Measurements from ENCODE around the gene RANBP3L. TPM values are rescaled to one million over a fixed set of nuclear protein-coding genes. Genes with fewer than 3 reads are reported as not detected.

Gene RANBP3L
- polyA plus RNA-seq, 1 of the 3 experiments (the other 2 are of a cell fraction): not detected

GRCh38 chr5:36246036-36246800 is 55.5 kb downstream of the RANBP3L start:
- no peak for TF ChIP-seq SMC3 (IDR thresholded peaks at IDR 0.05; ENCODE audit: low read depth, low read length)
- no peak for TF ChIP-seq NRF1 (IDR thresholded peaks at IDR 0.05; ENCODE audit: low read depth, low read length)
- no peak for TF ChIP-seq EP300 (IDR thresholded peaks at IDR 0.05; ENCODE audit: borderline replicate concordance in 1 of 2, low read depth in 1 of 2, low read length in 1 of 2)
- no peak for TF ChIP-seq USF1 (IDR thresholded peaks at IDR 0.05; ENCODE audit: borderline replicate concordance, low read depth)
- TF ChIP-seq ZBTB33 (IDR thresholded peaks at IDR 0.05; ENCODE audit: borderline replicate concordance, low read depth): no peak
- H3K36me3 ChIP-seq (replicated peaks in 1 of 2; ENCODE audit: control insufficient read depth in 1 of 2, insufficient read depth in 2 of 2, low read length in 1 of 2): no peaks in the 10 kb centered on the region
- POLR2A ChIA-PET: interaction anchor here (0.7 kb wide), 1 partner anchor 22 kb away, joined by 3 read pairs; no protein-coding TSS in a partner anchor
- H3K4me2 ChIP-seq: no peak overlapping the region
- H3K79me2 ChIP-seq (ENCODE audit: insufficient read depth): no peaks in the 10 kb centered on the region
- 83% methylated on average over 8 of the region's 10 CpGs for whole genome bisulfite sequencing (ENCODE audit: low lambda C conversion rate)
- no peak for DNase-seq
- peaks cover 5 to 6% of the 10 kb centered on the region in 2 experiments; a peak in 2 of 4 replicates for H3K4me1 ChIP-seq (ENCODE audit: control insufficient read depth in 1 of 2, insufficient read depth in 2 of 2, low read depth in 1 of 2, low read length in 1 of 2)
- no peak overlapping the region for H3K4me3 ChIP-seq (ENCODE audit: low read depth in 2 of 2, low read length in 1 of 2)
- H3K9me2 ChIP-seq: no peaks in the 10 kb centered on the region
- no peaks in the 10 kb centered on the region for H4K20me1 ChIP-seq (ENCODE audit: insufficient read depth)
- no peak overlapping the region for H3K27ac ChIP-seq (ENCODE audit: low read depth in 2 of 2, low read length in 1 of 2)
- H3K9me3 ChIP-seq: no peaks in the 10 kb centered on the region
- CTCF ChIA-PET: interaction anchor here (0.5 to 1.4 kb wide), 4 partner anchors 19 to 449 kb away, joined by 3 to 5 read pairs (median 4); no protein-coding TSS in a partner anchor
- no peaks in the 10 kb centered on the region for H3F3A ChIP-seq (replicated peaks; ENCODE audit: insufficient read depth)
- H2AFZ ChIP-seq (ENCODE audit: low read depth): no peak overlapping the region
- no peaks in the 10 kb centered on the region for H3K27me3 ChIP-seq (ENCODE audit: insufficient read depth)
- H3K9ac ChIP-seq: no peak overlapping the region

- no peaks in the 10 kb centered on the region for H3K9me2 ChIP-seq
- no peak overlapping the region for H2AFZ ChIP-seq (ENCODE audit: low read depth)
- no peak overlapping the region for H3K4me2 ChIP-seq
- H3K4me3 ChIP-seq (ENCODE audit: low read depth in 2 of 2, low read length in 1 of 2): no peak overlapping the region
- H3K27ac ChIP-seq (ENCODE audit: low read depth in 2 of 2, low read length in 1 of 2): no peak overlapping the region
- no peaks in the 10 kb centered on the region for H3K9me3 ChIP-seq
- CTCF ChIA-PET: interaction anchor here (0.9 to 1.1 kb wide), 3 partner anchors 21 to 262 kb away, joined by 3 to 4 read pairs (median 3); no protein-coding TSS in a partner anchor
- WGBS (ENCODE audit: low lambda C conversion rate): 92% methylated on average over 3 of the region's 3 CpGs
- peaks cover 10% of the 10 kb centered on the region for H3F3A ChIP-seq (replicated peaks; ENCODE audit: insufficient read depth)
- no peaks in the 10 kb centered on the region for H3K36me3 ChIP-seq (replicated peaks in 1 of 2; ENCODE audit: control insufficient read depth in 1 of 2, insufficient read depth in 2 of 2, low read length in 1 of 2)
- peaks cover 14 to 18% of the 10 kb centered on the region in 2 experiments for H3K4me1 ChIP-seq (ENCODE audit: control insufficient read depth in 1 of 2, insufficient read depth in 2 of 2, low read depth in 1 of 2, low read length in 1 of 2)
- DNase-seq: no peak
- TF ChIP-seq GABPA (IDR thresholded peaks at IDR 0.05; ENCODE audit: low read depth) (no peak), ELF1 (IDR thresholded peaks at IDR 0.05) (no peak), IRF3 (IDR thresholded peaks at IDR 0.05; ENCODE audit: low read depth, low read length) (no peak), NFIC (IDR thresholded peaks at IDR 0.05; ENCODE audit: borderline replicate concordance) (no peak)
- no peaks in the 10 kb centered on the region for H3K27me3 ChIP-seq (ENCODE audit: insufficient read depth)
- no peaks in the 10 kb centered on the region for H4K20me1 ChIP-seq (ENCODE audit: insufficient read depth)
- POLR2A ChIA-PET: no interaction called here
- H3K9ac ChIP-seq: no peak overlapping the region
- peaks cover 20% of the 10 kb centered on the region for H3K79me2 ChIP-seq (ENCODE audit: insufficient read depth)
Measured at GRCh38 chr5:36244076-36244475, 57.6 kb downstream of the RANBP3L start.
